ENCODE data around the gene GMEB1.

- TF ChIP-seq TCF12 (IDR thresholded peaks at IDR 0.05; ENCODE audit: low read depth) (no peak), EP300 (IDR thresholded peaks at IDR 0.05; ENCODE audit: borderline replicate concordance) (no peak), CEBPB (IDR thresholded peaks at IDR 0.05) (no peak), RAD21 (IDR thresholded peaks at IDR 0.05; ENCODE audit: low read depth) (no peak), REST (IDR thresholded peaks at IDR 0.05; ENCODE audit: low read depth) (no peak), YY1 (IDR thresholded peaks at IDR 0.05; ENCODE audit: low read depth) (no peak)
Observed at GRCh38 chr1:28668956-28669723, 556 bp downstream of the GMEB1 start.
